SHP77 (cell line): ENCODE measurements around the gene SUN3.
"Not testable (repeated sequence)": the region's sequence is repeated elsewhere in the genome, so short reads cannot be mapped to it uniquely, and the experiment has no call there.

Experiments
- DNase-seq, 2 experiments: peaks; one replicate each; lab custom pipeline; 2025; lab: John Stamatoyannopoulos, UW

The SUN3 gene

GRCh38 chr7:47944536-47945260 is 84.2 kb downstream of the SUN3 start:
- no peak for DNase-seq

GRCh38 chr7:47943676-47944474 is 85.0 kb downstream of the SUN3 start:
- DNase-seq: no peak

- DNase-seq: not testable (repeated sequence)
Measured at GRCh38 chr7:47942651-47943050, 86.3 kb downstream of the SUN3 start.

- no peak for DNase-seq
Measured at GRCh38 chr7:47942132-47942531, 86.8 kb downstream of the SUN3 start.

- DNase-seq: no peak
Measured at GRCh38 chr7:47941136-47941844, 87.6 kb downstream of the SUN3 start.

- DNase-seq: no peak
Measured at GRCh38 chr7:47940088-47941013, 88.6 kb downstream of the SUN3 start.

GRCh38 chr7:47939425-47940036 is 89.4 kb downstream of the SUN3 start:
- no peak for DNase-seq

- DNase-seq: no peak
Measured at GRCh38 chr7:47938574-47939165, 90.2 kb downstream of the SUN3 start.

- no peak for DNase-seq
Measured at GRCh38 chr7:47937711-47938573, 91.0 kb downstream of the SUN3 start.
